ENCODE measurements around the gene ZIC3.
"Not testable (repeated sequence)": the region's sequence is repeated elsewhere in the genome, so short reads cannot be mapped to it uniquely, and the experiment has no call there.

ZIC3 gene

GRCh38 chrX:137565921-137566745, at the start of gene ZIC3:
Gene ZIC3, plus strand, starts transcription at chrX:137566127. Its CDS starts 565 bp downstream, at chrX:137566692.
- DNase-seq, result no peak

DNA sequence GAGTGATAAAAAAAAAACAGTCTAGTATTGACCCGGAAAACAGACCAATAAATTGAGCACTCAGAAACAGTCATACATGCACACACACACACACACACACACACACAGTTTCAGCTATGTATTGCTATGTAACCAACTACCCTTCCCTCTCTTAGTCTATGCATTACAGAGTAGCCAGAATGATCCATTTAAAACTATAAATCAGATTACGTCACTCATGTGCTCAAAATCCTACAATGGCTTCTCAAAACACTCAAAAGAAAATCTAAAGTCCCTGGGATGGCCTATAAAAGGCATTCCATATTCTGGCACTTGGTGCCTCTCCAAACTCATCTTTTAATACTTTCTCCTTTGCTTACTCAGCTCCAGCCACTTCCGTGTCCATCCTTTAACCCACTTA, 46.5 kb upstream of the ZIC3 start:
- no peak for DNase-seq

- DNase-seq, result no peak
Measured at GRCh38 chrX:137545711-137546651, 19.9 kb upstream of the ZIC3 start.

DNA sequence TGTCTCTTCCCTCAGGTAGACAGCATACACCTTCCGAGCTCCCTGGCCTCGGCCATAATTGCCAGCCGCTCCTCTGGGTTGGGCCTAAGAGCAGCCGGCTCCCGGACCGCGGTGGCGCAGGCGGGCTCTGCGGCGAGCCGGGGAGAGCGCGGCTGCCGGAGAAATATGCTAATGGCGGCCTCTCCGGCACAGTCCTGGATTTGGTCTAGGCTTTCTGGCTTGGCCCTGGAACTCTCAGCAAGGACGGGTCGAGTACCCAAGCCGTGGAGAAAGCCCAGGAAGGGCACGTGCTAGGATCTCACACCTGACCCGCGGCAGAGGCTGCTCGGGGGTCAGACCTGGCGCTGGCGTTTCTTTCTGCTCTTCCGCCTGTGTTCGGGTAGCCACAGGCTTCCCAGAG, 18.6 kb upstream of the ZIC3 start:
- DNase-seq, result no peak

- no peak for DNase-seq
Measured at GRCh38 chrX:137548261-137548660, 17.7 kb upstream of the ZIC3 start.

GRCh38 chrX:137549073-137549472, 16.9 kb upstream of the ZIC3 start:
- DNase-seq, result no peak

DNA sequence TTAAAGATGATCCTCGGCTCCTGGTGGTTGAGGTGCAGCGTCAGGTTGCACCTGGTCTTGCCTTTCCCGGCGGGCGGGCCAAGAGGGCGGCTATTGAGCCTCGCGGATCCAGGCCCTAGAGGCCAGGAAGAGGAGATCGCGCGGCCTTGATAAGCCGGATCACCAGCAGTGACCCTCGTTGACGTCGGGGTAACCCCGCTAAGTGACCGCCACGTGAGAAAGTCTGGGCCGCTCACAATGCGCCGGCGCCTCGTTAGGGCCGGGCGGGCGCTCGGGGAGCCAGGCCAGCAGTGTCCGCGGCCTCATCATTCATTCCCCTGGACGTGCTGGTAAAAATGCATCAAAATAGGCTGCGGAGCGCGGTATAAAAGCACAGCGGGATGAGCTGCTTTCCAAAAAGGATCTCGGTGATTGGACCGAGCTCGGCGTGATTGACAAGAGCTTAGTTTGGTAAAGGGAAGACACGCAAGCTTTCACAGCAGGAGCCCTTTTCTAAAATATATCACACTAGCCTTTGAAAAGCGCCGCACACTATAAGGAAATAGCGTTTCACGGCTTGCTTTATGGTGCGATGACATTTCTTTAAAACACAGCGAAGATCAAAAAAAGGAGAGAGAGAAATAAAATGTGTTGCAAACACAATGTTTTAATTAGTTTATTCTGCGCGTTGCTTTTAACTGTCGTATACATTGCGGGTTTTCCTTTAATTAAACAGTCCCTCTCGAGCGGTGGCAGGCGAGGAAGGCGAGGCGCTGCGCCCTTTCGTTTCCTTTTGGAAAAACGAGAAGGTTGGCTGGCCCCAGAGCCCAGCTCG, 15.9 kb upstream of the ZIC3 start:
- no peak for DNase-seq

- DNase-seq, result no peak
Measured at GRCh38 chrX:137550665-137551261, 15.2 kb upstream of the ZIC3 start.

- DNase-seq, result not testable (repeated sequence)
Measured at GRCh38 chrX:137552098-137552497, 13.8 kb upstream of the ZIC3 start.

GRCh38 chrX:137562096-137562495, 3.8 kb upstream of the ZIC3 start:
- DNase-seq, result no peak

- no peak for DNase-seq
Measured at GRCh38 chrX:137563681-137564651, 2.0 kb upstream of the ZIC3 start.

GRCh38 chrX:137565318-137565904, 516 bp upstream of the ZIC3 start:
- no peak for DNase-seq

DNA sequence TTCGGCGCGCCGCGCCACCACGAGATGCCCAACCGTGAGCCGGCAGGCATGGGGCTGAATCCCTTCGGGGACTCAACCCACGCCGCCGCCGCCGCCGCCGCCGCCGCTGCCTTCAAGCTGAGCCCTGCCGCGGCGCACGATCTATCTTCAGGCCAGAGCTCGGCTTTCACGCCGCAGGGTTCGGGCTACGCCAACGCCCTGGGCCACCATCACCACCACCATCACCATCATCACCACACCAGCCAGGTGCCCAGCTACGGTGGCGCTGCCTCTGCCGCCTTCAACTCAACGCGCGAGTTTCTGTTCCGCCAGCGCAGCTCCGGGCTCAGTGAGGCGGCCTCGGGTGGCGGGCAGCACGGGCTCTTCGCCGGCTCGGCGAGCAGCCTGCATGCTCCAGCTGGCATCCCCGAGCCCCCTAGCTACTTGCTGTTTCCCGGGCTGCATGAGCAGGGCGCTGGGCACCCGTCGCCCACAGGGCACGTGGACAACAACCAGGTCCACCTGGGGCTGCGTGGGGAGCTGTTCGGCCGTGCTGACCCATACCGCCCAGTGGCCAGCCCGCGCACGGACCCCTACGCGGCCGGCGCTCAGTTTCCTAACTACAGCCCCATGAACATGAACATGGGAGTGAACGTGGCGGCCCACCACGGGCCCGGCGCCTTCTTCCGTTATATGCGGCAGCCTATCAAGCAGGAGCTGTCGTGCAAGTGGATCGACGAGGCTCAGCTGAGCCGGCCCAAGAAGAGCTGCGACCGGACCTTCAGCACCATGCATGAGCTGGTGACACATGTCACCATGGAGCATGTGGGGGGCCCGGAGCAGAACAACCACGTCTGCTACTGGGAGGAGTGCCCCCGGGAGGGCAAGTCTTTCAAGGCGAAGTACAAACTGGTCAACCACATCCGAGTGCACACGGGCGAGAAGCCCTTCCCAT, 1.1 kb downstream of the ZIC3 start:
- DNase-seq, result no peak

DNA sequence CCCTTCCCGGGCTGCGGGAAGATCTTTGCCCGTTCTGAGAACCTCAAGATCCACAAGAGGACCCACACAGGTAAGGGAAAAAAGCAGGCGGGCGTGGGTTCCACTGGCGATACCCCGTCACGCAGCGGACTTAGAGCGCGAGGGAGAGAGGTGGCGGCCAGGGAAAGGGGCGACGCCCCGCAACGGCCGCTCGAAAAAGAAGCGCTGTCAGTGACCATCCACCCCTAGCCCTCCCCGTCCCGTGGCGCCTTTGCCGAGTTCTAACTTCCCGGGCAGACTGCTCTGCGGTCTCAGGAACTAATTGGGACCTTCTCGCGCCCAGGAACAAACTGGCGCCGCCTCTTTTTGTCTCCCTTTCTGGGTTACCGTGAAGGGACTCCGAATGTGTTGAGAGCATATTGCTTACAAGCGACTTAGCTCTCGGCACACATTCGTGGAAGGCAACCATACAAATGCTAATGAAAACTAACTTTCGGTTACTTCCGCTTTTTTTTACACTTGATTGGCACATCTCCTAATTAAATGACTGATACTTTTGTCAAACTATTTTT, 1.8 kb downstream of the ZIC3 start:
- DNase-seq, result no peak

DNA sequence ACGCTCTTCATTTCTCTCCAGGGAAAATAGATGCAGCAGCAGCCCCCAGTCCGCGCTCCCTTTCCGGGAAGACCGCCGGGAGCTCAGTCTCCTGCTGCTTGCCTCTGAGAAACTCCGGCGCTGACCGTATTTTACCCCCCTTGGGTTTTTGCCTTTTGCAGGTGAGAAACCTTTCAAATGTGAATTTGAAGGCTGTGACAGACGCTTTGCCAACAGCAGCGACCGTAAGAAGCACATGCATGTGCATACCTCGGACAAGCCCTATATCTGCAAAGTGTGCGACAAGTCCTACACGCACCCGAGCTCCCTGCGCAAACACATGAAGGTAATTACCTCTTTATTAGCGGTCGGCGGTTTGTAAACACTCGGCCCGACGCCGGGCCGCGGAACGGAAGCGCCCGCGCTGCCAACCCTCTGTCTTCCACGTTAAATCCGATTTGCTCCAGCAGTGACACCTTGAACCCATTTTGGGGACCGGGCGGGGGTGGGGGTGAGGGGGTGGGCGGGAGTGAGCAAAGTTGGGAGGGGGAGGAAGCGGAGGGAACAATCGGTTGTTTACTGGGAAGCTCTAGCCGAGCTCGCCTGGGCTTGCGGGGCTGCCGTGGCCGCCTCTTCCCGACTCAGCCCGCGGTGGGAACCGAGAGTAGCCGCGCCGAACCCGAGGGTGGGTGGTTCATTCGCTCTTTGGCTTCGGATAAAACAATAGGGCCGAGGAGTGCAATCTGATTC, 3.0 kb downstream of the ZIC3 start:
- DNase-seq, result no peak

DNA sequence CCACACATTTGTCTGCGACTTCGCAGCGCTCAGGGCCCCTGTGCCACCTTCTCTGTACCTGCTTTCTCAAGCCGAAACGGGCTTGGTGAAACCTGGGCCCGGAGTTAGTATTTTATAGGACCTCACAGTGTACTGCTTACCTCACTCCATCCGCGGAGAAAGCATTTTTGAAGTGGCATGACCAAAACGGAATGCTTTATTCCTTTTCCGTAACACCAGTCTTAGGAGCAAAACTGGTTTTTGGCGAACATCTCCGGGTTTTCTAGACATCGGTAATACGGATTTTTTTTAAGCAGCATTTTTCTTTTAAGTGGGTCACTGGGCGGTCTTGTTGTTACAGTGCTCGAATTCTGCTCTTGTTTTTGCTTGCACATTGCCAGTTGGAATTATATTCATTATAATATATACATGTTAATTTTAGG, 3.6 kb downstream of the ZIC3 start:
- no peak for DNase-seq

- DNase-seq, result no peak
Measured at GRCh38 chrX:137573324-137574101, 7.6 kb downstream of the ZIC3 start.
